ENCODE data around the gene GNG4. TPM values are rescaled to one million over a fixed set of nuclear protein-coding genes. Genes with fewer than 3 reads are reported as not detected.

GNG4 gene
- total RNA-seq, 1 donor = 0.10 TPM

Other genes with a start within 250 kb of the GNG4 start
- 6.5 TPM for gene B3GALNT2, start 145.3 kb downstream of the GNG4 start, total RNA-seq
- gene LYST, start 217.1 kb upstream of the GNG4 start, total RNA-seq = 59.6 TPM